Middle frontal gyrus (tissue), 1 donor: ENCODE measurements around the gene MTA1.

Source experiments
- DNase-seq: peaks from one replicate; pipeline ENCODE4 v3.0.0-alpha.2; 2015; ENCODE audit warnings: low spot score; ENCODE audit errors: extremely low spot score

The MTA1 gene

GRCh38 chr14:105475269-105476096 lies 55.9 kb downstream of the MTA1 start:
- DNase-seq, result no peak

- DNase-seq, result peak; percentile 46
Observed at GRCh38 chr14:105476097-105476830, 56.6 kb downstream of the MTA1 start.

- DNase-seq, result no peak
Observed at GRCh38 chr14:105476831-105477659, 57.4 kb downstream of the MTA1 start.

GRCh38 chr14:105477660-105478397 lies 58.2 kb downstream of the MTA1 start:
- DNase-seq, result no peak

GRCh38 chr14:105478398-105479251 lies 59.0 kb downstream of the MTA1 start:
- DNase-seq, result no peak

GRCh38 chr14:105479431-105480158 lies 60.0 kb downstream of the MTA1 start:
- DNase-seq, result no peak

GRCh38 chr14:105480199-105480746 lies 60.6 kb downstream of the MTA1 start:
- DNase-seq, result no peak

GRCh38 chr14:105480807-105481801 lies 61.5 kb downstream of the MTA1 start:
- DNase-seq, result peak; percentile 79

- DNase-seq, result peak; percentile 41
Observed at GRCh38 chr14:105481886-105482457, 62.3 kb downstream of the MTA1 start.

GRCh38 chr14:105482486-105483110 lies 63.0 kb downstream of the MTA1 start:
- DNase-seq, result no peak

GRCh38 chr14:105483300-105484068 lies 63.9 kb downstream of the MTA1 start:
- DNase-seq, result no peak

- DNase-seq, result no peak
Observed at GRCh38 chr14:105484069-105484996, 64.7 kb downstream of the MTA1 start.

- DNase-seq, result no peak
Observed at GRCh38 chr14:105484997-105485393, 65.4 kb downstream of the MTA1 start.

GRCh38 chr14:105485739-105486162 lies 66.1 kb downstream of the MTA1 start:
- no peak for DNase-seq
